NCI-H2081 (cell line): ENCODE results near the gene EMP1.

Experiments
- DNase-seq, 2 experiments: peaks; one replicate each; lab custom pipeline; 2025; lab: John Stamatoyannopoulos, UW

EMP1 gene

DNA sequence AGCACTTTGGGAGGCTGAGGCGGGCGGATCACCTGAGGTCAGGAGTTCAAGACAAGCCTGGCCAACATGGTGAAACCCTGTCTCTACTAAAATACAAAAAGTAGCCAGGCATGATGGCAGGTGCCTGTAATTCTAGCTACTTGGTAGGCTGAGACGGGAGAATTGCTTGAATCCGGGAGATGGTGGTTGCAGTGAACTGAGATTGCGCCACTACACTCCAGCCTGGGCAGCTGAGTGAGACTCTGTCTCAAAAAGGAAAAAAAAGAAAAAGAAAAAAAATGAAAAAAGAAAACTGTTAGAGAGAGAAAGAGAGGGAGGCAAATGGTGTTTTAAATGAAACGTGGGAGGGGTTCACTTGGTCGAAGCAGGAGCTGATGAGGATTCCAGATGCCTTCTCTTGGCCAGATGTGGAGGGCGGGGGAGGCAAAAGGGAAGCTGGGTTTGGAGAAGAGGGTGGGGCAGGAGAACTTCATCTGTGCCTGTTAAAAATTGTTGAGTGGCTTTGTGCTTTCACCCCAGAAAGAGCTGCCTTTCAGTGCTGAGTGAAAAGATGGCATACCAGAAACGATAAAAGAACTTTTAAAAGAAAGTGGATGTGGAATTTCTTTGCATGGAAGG is 1.1 kb downstream of the EMP1 start:
- no peak for DNase-seq

DNA sequence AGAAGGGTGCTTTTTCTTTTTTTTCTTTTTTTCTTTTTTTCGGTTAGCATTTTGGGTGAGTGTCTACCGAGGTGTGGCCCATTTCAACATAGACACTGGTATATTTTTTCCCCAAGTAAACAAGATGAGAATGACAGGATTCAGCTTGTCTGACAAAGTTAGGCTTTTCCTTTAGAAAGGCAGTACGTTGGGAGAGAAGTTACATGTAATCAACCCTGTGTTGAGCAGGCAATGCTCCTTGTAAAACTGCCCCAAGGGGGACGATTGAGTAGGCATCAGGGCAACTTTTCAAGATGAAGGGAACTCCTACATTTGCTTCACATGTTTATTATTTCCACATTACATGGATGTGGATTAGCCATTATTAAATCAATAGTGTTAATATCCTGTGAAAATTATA is 1.7 kb downstream of the EMP1 start:
- DNase-seq = no peak

DNA sequence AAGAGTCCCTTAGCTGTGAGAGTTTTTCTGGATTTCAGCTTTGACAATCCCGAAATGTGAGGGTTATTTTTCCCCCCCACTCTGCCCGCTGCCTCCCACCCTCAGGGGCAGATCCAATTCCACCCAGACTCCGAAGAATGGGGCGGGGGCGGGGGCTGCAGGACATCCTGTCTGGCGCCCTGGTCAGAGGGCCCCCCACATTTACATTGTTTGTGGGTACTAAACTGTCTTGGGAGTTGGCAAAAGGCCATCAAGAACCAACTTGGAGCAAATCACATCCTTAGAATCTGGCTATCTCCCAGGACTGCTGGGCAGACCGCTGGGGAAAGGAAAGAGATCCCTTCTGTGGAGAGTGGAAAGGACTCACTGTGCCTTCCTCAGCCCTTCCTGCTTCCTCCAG is 2.4 kb downstream of the EMP1 start:
- DNase-seq = no peak

DNA sequence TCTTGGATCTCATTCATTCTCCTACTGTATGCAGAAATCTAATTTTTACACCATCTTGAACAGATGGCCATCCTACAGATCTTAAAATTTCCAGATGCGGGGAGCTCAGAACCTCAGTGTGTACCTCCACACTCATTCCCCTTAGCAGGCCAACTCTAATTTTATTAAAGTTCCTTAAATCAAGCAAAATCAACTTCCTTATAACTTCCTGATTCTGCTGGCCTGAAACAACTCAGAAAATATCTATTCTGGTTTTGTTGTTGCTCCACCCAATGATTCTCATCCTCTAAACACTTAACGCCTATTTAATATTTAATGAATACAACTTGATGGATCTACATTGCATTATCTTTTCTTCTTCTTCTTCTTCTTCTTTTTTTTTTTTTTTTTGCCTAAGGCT is 3.1 kb downstream of the EMP1 start:
- DNase-seq = no peak

- DNase-seq = no peak
These were observed 4.3 kb downstream of the EMP1 start for GRCh38 chr12:13200841-13201240.

DNA sequence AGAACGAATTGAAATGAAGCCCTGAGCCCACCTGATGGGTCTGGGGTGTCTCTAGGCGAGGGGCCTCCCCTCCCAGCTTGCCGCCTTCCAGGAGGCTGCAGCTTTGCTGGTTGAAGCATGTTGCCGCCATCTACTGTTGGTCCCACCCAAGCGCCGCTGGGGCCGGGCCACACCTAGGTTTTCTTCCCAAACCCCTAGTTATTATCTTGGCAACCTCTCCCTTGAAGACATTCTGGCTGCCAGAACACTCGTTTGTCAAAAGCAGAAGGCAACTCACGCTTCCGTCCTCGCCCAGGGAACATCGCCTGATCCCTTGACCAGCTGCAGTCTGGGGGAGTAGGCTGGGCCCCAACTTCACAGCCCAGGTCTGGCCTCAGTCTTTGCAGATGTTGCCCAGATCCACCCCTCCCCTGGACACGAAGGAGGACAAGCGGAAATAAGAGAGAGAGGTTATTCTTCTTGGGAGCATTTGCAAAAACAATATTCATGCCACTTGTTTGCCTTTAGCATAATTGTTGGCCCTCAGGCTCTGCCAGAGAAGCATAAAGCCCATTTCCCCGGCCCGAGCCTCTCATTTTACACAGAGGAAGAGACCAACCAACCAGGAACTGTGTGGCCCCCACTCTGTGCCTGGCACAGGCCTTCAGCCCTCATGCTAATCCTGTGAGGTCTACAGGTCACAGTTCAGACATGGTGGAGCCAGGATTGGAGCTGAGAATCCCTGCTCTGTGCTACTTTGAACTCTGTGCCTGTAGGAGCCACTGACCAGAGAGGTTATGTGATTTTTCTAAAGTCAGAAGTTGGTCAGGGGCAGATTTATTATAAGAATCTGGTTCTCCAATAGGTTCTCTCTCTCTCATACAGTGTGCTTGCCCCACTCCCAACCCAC is 6.8 kb downstream of the EMP1 start:
- DNase-seq = no peak

GRCh38 chr12:13204428-13204827 is 7.9 kb downstream of the EMP1 start:
- DNase-seq = no peak

DNA sequence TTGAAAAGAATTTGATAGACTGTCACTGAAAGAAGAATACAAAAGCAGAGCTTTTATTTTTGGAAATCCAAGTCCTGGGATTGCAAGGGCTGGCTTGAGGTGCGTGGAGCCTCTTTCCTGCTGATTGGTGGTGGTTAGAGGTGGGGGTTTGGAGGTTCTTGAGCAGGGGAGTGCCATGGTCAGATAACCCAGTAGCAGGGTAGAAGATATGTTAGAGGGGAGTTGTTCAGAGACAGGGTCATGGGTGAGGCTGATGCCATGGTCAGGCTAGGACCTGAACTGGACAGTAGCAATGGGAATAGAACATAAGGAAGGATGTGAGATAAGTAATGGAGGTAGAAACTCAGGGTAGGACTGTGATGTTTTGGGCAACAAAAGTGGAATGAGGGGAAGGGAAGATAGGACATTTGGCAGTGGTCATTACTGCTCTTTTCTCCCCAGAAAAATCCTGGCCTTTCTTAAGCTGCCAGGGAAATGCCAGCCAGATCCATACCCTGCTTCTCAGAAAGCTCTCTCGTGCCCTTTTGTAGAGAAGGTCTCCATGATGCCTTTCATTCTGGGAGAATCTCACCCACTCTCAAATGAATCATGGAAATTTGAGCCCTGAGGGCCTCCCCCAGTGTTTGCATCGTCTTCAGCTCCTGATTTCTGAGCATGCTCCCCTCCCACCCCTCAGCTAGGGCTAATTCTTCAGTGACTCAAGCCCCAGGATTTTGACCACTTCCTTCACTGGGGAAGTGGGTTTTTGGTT is 9.5 kb downstream of the EMP1 start:
- DNase-seq = no peak

- no peak for DNase-seq
These were observed 10.0 kb downstream of the EMP1 start for GRCh38 chr12:13206560-13206897.

DNA sequence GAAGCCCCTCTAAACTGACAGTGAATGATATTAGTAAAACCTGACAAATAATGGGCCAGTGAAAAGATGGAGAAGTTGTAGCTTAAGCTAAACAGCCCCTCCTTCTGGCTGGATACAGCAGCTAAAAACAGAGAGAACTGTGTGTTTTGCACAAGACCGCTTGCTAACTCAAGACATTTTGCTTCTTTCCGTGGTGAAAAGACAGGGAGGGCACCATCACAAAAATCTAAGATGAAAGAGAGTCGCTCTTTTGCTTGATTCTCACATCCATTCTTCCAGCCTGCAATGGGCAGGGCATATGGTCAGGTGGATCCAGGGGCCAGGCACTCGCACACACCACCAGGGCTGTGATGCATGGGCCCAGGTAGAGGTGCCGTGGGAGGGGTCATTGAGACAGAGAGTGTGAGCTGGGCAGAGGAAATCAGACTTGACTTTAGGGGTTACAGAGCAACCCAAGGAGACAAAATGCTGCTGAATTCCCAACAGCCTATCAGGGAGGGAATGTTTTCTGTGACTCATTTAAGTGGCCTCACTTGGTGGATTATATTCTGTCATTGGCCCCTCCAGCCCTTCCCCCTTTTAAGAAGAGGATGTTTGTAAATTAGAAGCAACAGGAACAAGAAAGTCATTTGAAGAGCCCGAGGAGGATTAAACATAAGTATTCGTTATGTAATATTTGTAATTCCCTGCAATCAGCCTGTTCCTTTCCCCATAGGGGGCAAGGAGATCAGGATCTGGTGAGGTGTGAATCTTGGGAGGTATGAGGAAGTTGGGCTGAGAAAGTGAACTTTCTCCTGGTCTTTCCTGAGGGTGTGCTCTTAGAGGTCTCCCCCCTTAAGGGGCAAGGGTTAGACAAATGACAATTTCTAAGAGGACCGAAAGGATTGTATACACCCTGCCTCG is 12.3 kb downstream of the EMP1 start:
- no peak for DNase-seq

- DNase-seq = no peak
These were observed 13.1 kb downstream of the EMP1 start for GRCh38 chr12:13209436-13210235.

DNA sequence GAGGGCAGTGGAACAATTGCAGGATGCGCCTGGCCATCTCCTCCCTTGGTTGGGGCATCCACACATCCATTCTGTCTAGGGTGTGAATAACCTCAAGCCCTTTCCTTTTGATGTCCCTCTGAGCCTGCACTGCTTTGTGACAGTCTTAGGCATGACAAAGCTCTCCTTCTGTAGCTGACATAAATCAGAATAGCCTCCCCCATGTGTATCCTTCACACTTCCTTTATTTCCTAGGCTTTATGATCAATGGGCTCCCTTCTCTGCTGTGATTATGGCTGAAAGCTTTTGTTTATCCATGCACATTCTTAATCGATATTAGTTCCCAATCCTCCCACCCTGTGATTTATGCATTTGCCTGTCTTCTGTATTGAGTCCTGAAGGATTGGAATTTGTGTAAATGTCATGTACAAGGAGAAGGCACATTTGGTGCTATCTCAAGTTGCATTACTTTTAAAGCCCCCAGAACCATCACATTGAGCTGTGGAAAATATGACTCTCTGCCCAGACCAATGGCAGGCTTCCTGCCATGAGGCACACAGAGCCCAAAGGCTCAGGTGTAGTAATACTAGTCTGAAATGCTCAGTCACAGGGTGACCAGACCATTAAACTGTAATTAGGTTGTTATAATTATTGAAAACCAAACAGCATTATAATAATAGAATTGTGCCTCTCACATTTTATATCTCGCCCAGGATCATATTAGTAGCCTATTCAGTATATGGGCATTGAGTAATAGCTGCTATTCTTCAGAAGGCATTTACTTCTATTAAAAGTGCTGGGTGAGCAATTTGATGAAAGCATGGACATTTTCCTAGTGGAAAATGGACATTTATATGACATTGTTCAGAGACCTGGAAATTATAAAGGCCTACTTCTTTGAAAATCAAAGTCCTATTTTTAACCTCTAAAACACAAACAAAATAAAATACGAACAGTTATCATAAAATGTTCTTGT is 14.0 kb downstream of the EMP1 start:
- no peak for DNase-seq

- no peak for DNase-seq
These were observed 14.8 kb downstream of the EMP1 start for GRCh38 chr12:13211191-13211858.

DNA sequence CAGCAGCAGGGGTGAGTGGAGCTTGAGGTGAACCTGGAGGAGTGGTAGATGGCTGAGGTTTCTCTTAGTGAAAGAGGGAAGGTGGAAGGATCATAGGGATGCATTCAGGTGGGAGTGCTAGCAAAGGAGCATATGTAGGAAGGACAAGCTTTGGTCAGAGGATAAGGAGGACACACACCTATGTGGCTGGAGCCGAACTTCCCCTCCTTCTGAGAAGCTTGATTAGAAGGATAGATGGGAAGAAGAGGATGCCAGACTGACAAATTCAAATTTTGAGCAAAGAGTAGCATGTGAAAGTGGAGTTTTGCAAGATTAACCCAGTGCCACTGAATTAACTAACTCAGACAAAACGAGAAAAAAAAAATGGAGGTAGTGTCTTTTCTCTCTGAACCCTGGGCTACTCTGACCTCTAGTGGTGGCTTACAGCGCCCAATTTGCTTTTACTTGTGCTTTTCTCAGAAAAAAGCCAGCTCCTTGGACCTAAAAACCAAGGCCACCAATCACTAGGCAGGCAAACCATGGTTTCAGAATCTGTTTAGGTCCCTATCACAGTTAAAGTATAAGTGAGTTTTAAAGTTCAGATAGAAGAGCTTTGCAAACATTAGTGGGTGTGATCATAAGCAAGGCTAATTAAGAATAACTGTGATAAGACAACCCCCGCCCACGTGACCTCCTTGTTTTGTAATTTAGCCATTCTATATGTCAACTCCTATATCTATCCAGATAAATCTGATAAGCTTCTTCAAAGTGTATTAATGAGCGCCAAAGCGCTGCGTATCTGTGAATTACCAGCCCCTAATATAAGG is 15.5 kb downstream of the EMP1 start:
- DNase-seq = peak; percentile 58 to 71

DNA sequence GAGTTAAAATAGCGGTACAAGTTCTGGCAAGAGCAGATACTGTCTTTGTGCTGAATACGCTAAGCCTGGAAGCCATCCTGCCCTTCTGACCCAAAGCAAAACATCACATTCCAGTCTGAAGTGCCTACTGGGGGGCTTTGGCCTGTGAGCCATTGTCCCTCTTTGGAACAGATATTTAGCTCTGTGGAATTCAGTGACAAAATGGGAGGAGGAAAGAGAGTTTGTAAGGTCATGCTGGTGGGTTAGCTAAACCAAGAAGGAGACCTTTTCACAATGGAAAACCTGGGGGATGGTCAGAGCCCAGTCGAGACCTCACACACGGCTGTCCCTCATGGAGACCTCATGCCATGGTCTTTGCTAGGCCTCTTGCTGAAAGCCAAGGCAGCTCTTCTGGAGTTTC is 18.5 kb downstream of the EMP1 start:
- DNase-seq = no peak

GRCh38 chr12:13218641-13219040 is 22.1 kb downstream of the EMP1 start:
- no peak for DNase-seq

- DNase-seq = no peak
These were observed 22.8 kb downstream of the EMP1 start for GRCh38 chr12:13219320-13219719.

GRCh38 chr12:13220838-13221237 is 24.3 kb downstream of the EMP1 start:
- no peak for DNase-seq

DNA sequence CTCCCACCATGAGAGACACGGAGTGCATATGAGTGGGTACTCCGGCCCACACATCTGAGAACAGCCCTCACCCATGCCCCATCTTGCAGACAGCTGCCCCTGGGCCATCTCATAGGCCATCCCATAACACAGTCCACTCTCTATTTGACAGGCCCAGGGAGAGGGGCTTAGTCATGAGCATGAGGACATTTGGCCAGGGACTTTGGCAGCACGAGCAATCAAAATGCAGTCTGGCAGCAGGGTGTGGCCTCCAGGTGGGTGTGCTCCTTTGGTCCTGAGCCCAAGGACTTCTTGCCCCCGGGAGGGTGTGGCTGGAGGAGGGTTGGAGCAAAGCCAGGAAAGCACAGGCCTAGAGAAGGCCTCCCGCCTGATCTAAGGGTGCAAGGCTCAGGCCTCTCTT is 25.6 kb downstream of the EMP1 start:
- no peak for DNase-seq
